Heart right ventricle (tissue), 16 donors: Measurements from ENCODE around the gene SLC12A1. TPM values are rescaled to one million over a fixed set of nuclear protein-coding genes. Genes with fewer than 3 reads are reported as not detected.

Experiments used
- ATAC-seq, 8 donors: fragments of 200-7000 bp; cut with Tn5 transposase; one replicate each; pipeline ENCODE4 v1.9.1; 2020; ENCODE audit warnings: mild to moderate bottlenecking in 8 of 8, moderate library complexity in 8 of 8, moderate number of reproducible peaks in 1 of 8
- DNase-seq, 2 donors: peaks; one replicate each; pipeline ENCODE4 v3.0.0-alpha.2; 2020
- H3K27ac ChIP-seq, 10 donors: fragments of 200-600 bp; sonication (generic) in 2 of 10; one replicate each; pipeline versions ENCODE4 v1.5.0 to v1.8.0; 2020 to 2022; ENCODE audit warnings: mild to moderate bottlenecking in 3 of 10
- H3K27me3 ChIP-seq, 7 donors: fragments of 200-600 bp; one replicate each; pipeline ENCODE4 v1.8.0; 2021 to 2022; ENCODE audit warnings: mild to moderate bottlenecking in 2 of 7
- H3K36me3 ChIP-seq, 9 donors: fragments of 200-600 bp; sonication (generic) in 1 of 9; one replicate each; pipeline versions ENCODE4 v1.5.0 to v1.8.0; 2020 to 2022; ENCODE audit warnings: mild to moderate bottlenecking in 2 of 9
- H3K4me1 ChIP-seq, 9 donors: fragments of 200-600 bp; sonication (generic) in 1 of 9; one replicate each; pipeline versions ENCODE4 v1.5.0 to v1.8.0; 2020 to 2022; ENCODE audit warnings: mild to moderate bottlenecking in 4 of 9
- H3K4me3 ChIP-seq, 10 donors: fragments of 200-600 bp; sonication (generic) in 2 of 10; one replicate each; pipeline versions ENCODE4 v1.5.0 to v1.8.0; 2020 to 2022; ENCODE audit warnings: mild to moderate bottlenecking in 7 of 10, moderate library complexity in 2 of 10
- H3K9me3 ChIP-seq, 11 donors: fragments of 200-600 bp in 10 of 11; sonication (generic) in 2 of 11; one replicate each; pipeline versions ENCODE4 v1.5.0 to v1.8.0; 2013 to 2022; ENCODE audit warnings: mild to moderate bottlenecking in 2 of 11, control low read depth in 1 of 11, moderate library complexity in 1 of 11
- CTCF ChIP-seq, 9 donors: fragments of 200-600 bp; sonication (generic) in 2 of 9; IDR thresholded peaks; one replicate each; pipeline versions ENCODE4 v1.5.0 to v1.8.0; 2021 to 2022; ENCODE audit warnings: antibody characterized with exemption in 9 of 9, mild to moderate bottlenecking in 5 of 9, moderate library complexity in 1 of 9
- WGBS, 2 donors: extraction: QIAGEN DNeasy Blood & Tissue Kit; methylation state at CpG; one replicate each; pipeline ENCODE4 v1.1.7; 2013; ENCODE audit warnings: inconsistent platforms in 1 of 2; 5-methylcytosine and 5-hydroxymethylcytosine counted together
- intact Hi-C, 10 donors: fragments of 100-400 bp; cut with DNase I; formaldehyde crosslinking; loops; one replicate each; pipeline versions ENCODE4 v1.11.1 to v1.14.2; 2022
- polyA plus RNA-seq, 2 donors: library from polyadenylated mRNA; stranded (reverse); fragments of 200-250 nt; gene quantifications; one replicate each; pipeline ENCODE4 v1.2.3, GENCODE V29; 2013
- total RNA-seq, 10 donors: library from RNA; stranded (reverse); fragmentation: NEBNext Ultra II Directional in 3 of 10; extraction: Animal tissue kit (Norgen Biotek cat#: 25700) in 3 of 10; gene quantifications; one replicate each; pipeline versions ENCODE4 v1.2.1 to v1.2.4, GENCODE V29; 2021 to 2023
- donor health status: Arrhythmogenic right ventricular cardiomyopathy.
- donor health status: ischemic (EF 13 %, LVEDD 7.1; RV severe dilation, severe dysfunction).
- donor health status: healthy with polysubstance abuse.
- donor health status: DM: no; HTN: yes; CAD: no.
- donor health status: DM: no; HTN: no; CAD: no.
- donor health status: ischemic (EF 25% LVEDD 6.9; RV normal size, moderate dysfunction).
- donor health status: ischemic (EF 25% LVEDD 5.7; RV mildly dilated, moderate dysfunction).
- donor health status: healthy.
- donor health status: DM: yes; HTN: yes; CAD: no.
- donor health status: Ischemic cardiomyopathy.
- donor health status: ischemic (EF 35%, LVEDD 5.7; RV mildly dilated, moderate dysfunction).
- donor health status: nonischemic (EF 11% LVEDD 7.7; RV severe dilation, severe dysfunction).
- donor health status: DM: yes; HTN: yes; CAD: no.
- donor health status: PGD.
- donor health status: ischemic (EF 29% LVEDD 5.4; RV normal size, mild dysfunction).
- donor health status: nonischemic (EF 23%, LVEDD 6.1; RV moderate dilation, normal function).

SLC12A1 gene
- total and polyA plus RNA-seq, 12 donors = not detected

GRCh38 chr15:48283396-48284145, 77.5 kb downstream of the SLC12A1 start:
- Histone ChIP-seq H3K27me3 (peaks cover 0 to 3% (median 0%) of the 10 kb centered on the region in 7 donors), H3K9me3 (no peaks in the 10 kb centered on the region), H3K4me3 (no peak overlapping the region), H3K27ac (no peak overlapping the region), H3K36me3 (no peaks in the 10 kb centered on the region), H3K4me1 (peaks cover 0 to 30% (median 5%) of the 10 kb centered on the region in 9 donors)
- intact Hi-C loops = loop anchor here in 7 of 10 donors (2.0 to 10.0 kb wide), 5 partner anchors 169 to 1089 kb away; no protein-coding TSS in a partner anchor
- no peak for DNase-seq
- WGBS, 2 donors = 40 to 46% methylated on average over 6 of the region's 6 CpGs
- TF ChIP-seq CTCF (IDR thresholded peaks at IDR 0.05) = no peak
- ATAC-seq = peak; percentile 47 to 71 (median 55)

GRCh38 chr15:48285329-48286214, 79.5 kb downstream of the SLC12A1 start:
- intact Hi-C loops = loop anchor here in 8 of 10 donors (2.0 to 10.0 kb wide), 6 partner anchors 171 to 1091 kb away; no protein-coding TSS in a partner anchor
- peak in 1 of 2 donors; percentile 61 for DNase-seq
- H3K27me3 ChIP-seq = no peaks in the 10 kb centered on the region
- H3K9me3 ChIP-seq = no peaks in the 10 kb centered on the region
- TF ChIP-seq CTCF (IDR thresholded peaks at IDR 0.05) = peak; percentile 56 to 82 (median 72)
- H3K4me1 ChIP-seq = peaks cover 0 to 30% (median 5%) of the 10 kb centered on the region in 9 donors
- 23 to 24% methylated on average over 14 of the region's 14 CpGs for WGBS, 2 donors
- peak in 7 of 8 donors; percentile 70 to 82 (median 78) for ATAC-seq
- H3K4me3 ChIP-seq = peak overlapping the region in 6 of 10 donors; percentile 9 to 35 (median 28)
- H3K36me3 ChIP-seq = no peaks in the 10 kb centered on the region
- no peak overlapping the region for H3K27ac ChIP-seq

- Histone ChIP-seq H3K4me1 (peaks cover 0 to 11% (median 0%) of the 10 kb centered on the region in 9 donors), H3K9me3 (no peaks in the 10 kb centered on the region), H3K27me3 (no peaks in the 10 kb centered on the region), H3K36me3 (no peaks in the 10 kb centered on the region), H3K4me3 (no peak overlapping the region), H3K27ac (no peak overlapping the region)
- TF ChIP-seq CTCF (IDR thresholded peaks at IDR 0.05) = no peak
- 84 to 91% methylated on average over 2 of the region's 2 CpGs for WGBS, 2 donors
- intact Hi-C loops = loop anchor here in 6 of 10 donors (5.0 to 10.0 kb wide), 5 partner anchors 175 to 1097 kb away; no protein-coding TSS in a partner anchor
- ATAC-seq (no peak), DNase-seq (no peak)
Measured at GRCh38 chr15:48289628-48290027, 83.5 kb downstream of the SLC12A1 start.

DNA sequence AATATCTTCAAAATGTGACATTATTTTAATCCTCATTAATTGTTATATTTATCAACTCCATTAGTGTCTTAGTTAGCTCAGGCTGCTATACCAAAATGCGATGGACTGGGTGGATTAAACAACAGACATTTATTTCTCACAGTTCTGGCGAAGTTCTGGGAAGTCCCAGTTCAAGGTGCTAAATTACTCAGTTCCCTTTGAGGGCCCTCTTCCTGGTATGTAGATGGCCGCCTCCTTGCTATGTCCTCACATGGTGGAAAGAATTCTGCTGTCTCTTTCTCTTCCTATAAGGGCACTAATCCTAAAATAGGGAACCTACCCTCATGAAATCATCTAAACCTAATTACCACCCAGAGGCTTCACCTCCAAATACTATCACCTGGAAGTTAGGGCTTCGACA, 86.4 kb downstream of the SLC12A1 start:
- H3K4me3 ChIP-seq = no peak overlapping the region
- no peak for ATAC-seq
- no peak overlapping the region for H3K27ac ChIP-seq
- H3K27me3 ChIP-seq = peaks cover 0 to 4% (median 0%) of the 10 kb centered on the region in 7 donors
- TF ChIP-seq CTCF (IDR thresholded peaks at IDR 0.05) = no peak
- no peak for DNase-seq
- H3K4me1 ChIP-seq = no peaks in the 10 kb centered on the region
- WGBS, 2 donors = 85 to 95% methylated on average over 4 of the region's 4 CpGs
- intact Hi-C loops = loop anchor here in 1 of 10 donors (5.0 kb wide), 1 partner anchor 1100 kb away; no protein-coding TSS in a partner anchor
- H3K36me3 ChIP-seq = no peaks in the 10 kb centered on the region
- H3K9me3 ChIP-seq = no peaks in the 10 kb centered on the region
